Measurements from ENCODE around the gene LSS. TPM values are rescaled to one million over a fixed set of nuclear protein-coding genes. Genes with fewer than 3 reads are reported as not detected.
A peak's percentile ranks its signal among the peaks of the same experiment; 100 is the strongest.

The LSS gene
- total RNA-seq, 1 donor from 2014 or later = 91.0 TPM

DNA sequence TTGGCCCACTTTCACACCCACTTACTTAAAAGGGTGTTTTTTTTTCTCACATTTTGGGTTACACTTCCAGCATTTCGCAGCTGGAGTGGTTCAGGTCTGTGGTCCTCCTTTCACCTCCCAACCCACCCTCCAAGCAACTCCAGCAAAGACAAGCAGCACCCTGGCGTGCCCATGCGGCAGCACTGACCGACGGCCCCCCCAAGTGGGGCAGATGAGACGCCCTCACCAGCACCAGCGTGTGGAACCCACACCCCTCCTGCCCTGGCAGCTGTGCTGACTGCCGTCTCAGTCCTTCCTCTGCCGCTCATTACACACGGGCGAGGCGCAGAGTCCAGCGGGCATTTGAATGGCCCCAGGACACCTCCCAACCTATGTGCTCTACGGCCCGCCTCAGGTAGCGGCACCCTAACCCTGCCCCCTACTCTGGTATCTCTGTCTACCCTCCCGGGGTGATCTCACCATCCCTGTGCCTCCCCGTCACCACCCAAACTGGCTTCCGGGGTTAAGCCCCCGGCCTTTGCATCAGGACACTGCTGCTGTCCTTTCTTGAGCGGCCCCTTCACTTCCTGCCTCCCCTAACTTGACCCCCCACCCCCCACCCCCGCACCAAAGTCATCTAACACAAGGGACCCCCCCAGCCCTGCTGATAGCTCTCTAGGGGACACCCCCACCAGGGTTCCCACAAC lies 10.9 kb downstream of the LSS start:
- H3K27ac ChIP-seq = no peak overlapping the region
- intact Hi-C loops (cut with DNase I) = no loop called here
- no peaks in the 10 kb centered on the region for H3K27me3 ChIP-seq (ENCODE audit: low read depth)
- H3K9me3 ChIP-seq = no peaks in the 10 kb centered on the region
- peaks cover 21% of the 10 kb centered on the region for H3K4me1 ChIP-seq
- no peak overlapping the region for H3K4me3 ChIP-seq
- peaks cover 77% of the 10 kb centered on the region for H3K36me3 ChIP-seq
- TF ChIP-seq, protein P1, sequence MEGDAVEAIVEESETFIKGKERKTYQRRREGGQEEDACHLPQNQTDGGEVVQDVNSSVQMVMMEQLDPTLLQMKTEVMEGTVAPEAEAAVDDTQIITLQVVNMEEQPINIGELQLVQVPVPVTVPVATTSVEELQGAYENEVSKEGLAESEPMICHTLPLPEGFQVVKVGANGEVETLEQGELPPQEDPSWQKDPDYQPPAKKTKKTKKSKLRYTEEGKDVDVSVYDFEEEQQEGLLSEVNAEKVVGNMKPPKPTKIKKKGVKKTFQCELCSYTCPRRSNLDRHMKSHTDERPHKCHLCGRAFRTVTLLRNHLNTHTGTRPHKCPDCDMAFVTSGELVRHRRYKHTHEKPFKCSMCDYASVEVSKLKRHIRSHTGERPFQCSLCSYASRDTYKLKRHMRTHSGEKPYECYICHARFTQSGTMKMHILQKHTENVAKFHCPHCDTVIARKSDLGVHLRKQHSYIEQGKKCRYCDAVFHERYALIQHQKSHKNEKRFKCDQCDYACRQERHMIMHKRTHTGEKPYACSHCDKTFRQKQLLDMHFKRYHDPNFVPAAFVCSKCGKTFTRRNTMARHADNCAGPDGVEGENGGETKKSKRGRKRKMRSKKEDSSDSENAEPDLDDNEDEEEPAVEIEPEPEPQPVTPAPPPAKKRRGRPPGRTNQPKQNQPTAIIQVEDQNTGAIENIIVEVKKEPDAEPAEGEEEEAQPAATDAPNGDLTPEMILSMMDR (IDR thresholded peaks at IDR 0.05) = no peak
- no peak for DNase-seq
- no peak for ATAC-seq

GRCh38 chr21:46216132-46216747 lies 12.3 kb downstream of the LSS start:
- H3K27me3 ChIP-seq (ENCODE audit: low read depth) = no peaks in the 10 kb centered on the region
- no peaks in the 10 kb centered on the region for H3K9me3 ChIP-seq
- no peak overlapping the region for H3K27ac ChIP-seq
- TF ChIP-seq, protein P1 (IDR thresholded peaks at IDR 0.05) = no peak
- no peak overlapping the region for H3K4me3 ChIP-seq
- ATAC-seq (no peak), DNase-seq (no peak)
- H3K36me3 ChIP-seq = peaks cover 77% of the 10 kb centered on the region
- H3K4me1 ChIP-seq = peaks cover 12% of the 10 kb centered on the region
- intact Hi-C loops (cut with DNase I) = no loop called here

DNA sequence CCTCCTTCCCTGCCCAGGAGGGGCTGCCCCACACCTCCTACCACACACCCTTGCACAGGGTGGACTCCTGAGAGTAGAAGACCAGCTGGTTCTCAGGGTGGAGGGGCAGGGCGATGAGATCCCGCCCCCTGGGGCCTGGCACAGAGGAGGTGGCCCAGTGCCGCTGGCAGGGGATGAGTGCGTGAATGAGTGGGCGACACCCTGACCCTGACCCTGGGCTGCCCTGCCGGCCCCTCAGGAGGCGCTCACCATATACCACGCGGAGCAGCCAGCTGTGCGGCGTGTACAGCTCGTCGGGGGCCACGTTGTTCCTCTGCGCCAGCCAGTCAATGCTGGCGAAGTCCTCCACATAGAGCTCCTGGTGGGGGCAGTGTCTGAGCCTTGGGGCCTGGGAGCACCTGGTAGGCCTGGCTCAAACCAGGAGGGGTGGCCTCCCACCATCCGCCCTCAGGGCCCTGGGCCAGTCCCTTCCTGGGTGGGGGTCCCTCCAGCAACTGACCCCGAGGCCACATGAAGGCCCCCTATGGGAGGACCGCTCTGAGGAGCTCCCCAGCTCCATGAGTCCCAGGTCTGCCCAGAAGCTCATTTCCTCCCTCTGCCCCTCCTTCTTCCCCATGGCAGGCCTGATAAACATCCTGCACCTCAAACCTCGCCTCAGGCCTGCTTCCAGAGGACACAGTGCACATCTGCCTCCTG lies 13.0 kb downstream of the LSS start:
- H3K27me3 ChIP-seq (ENCODE audit: low read depth) = no peaks in the 10 kb centered on the region
- TF ChIP-seq, protein P1 (IDR thresholded peaks at IDR 0.05) = no peak
- H3K36me3 ChIP-seq = peaks cover 79% of the 10 kb centered on the region
- H3K4me3 ChIP-seq = no peak overlapping the region
- no peak overlapping the region for H3K27ac ChIP-seq
- intact Hi-C loops (cut with DNase I) = no loop called here
- peaks cover 11% of the 10 kb centered on the region for H3K4me1 ChIP-seq
- H3K9me3 ChIP-seq = no peaks in the 10 kb centered on the region
- no peak for DNase-seq
- no peak for ATAC-seq

DNA sequence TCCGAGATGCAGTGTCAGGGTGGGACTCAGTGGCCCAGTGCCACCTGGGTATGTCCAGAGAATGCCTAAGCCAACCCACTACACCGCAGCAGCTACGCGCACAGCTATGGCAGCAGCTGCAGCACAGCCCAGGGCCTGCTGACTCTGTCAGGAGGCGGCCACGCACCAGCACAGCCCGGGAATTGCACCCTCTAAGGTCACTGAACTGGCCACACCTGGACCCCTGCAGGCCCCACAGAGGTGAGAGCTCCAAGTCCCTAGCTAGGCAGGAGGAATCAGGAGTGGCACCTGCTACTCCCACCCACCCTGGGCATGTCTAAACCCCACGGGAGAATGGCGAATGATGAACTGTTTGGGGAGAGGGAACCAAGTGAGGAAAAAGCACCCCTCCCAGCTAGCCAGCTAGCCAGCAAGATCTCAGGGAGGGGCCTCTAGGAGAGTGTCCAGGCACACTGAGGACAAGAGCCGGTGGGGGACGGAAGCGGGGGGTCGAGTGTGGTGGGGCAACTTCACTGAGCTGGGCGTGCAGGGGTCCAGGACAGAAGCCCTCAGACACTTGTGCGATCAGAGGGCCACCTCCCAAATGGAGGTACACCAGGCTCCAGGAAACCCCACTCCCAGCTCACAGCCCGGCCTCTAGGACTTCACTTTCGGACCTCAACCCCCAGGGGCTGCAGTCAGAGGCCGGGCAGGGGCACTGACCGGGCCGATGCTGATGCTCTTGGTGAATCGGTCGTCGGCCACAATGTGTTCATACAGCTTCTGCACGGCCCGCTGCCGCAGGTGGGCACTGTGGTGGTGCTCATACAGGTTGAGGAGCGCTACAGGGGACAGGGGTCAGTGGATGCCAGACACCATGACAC lies 13.9 kb downstream of the LSS start:
- no peaks in the 10 kb centered on the region for H3K9me3 ChIP-seq
- H3K4me1 ChIP-seq = peaks cover 3% of the 10 kb centered on the region
- H3K4me3 ChIP-seq = no peak overlapping the region
- peak; percentile 28 for DNase-seq
- TF ChIP-seq, protein P1 (IDR thresholded peaks at IDR 0.05) = no peak
- peaks cover 79% of the 10 kb centered on the region for H3K36me3 ChIP-seq
- intact Hi-C loops (cut with DNase I) = no loop called here
- ATAC-seq = no peak
- H3K27ac ChIP-seq = no peak overlapping the region
- H3K27me3 ChIP-seq (ENCODE audit: low read depth) = no peaks in the 10 kb centered on the region

GRCh38 chr21:46213620-46214286 lies 14.8 kb downstream of the LSS start:
- H3K9me3 ChIP-seq = no peaks in the 10 kb centered on the region
- intact Hi-C loops (cut with DNase I) = no loop called here
- ATAC-seq (no peak), DNase-seq (no peak)
- H3K27ac ChIP-seq = no peak overlapping the region
- peaks cover 3% of the 10 kb centered on the region for H3K4me1 ChIP-seq
- TF ChIP-seq, protein P1 (IDR thresholded peaks at IDR 0.05) = no peak
- no peaks in the 10 kb centered on the region for H3K27me3 ChIP-seq (ENCODE audit: low read depth)
- H3K36me3 ChIP-seq = peaks cover 79% of the 10 kb centered on the region
- no peak overlapping the region for H3K4me3 ChIP-seq
